Measurements from ENCODE around the gene SLC15A1. TPM values are rescaled to one million over a fixed set of nuclear protein-coding genes. Genes with fewer than 3 reads are reported as not detected.

SLC15A1 gene
- total RNA-seq, 1 donor from 2014 or later, result not detected

GRCh38 chr13:98791611-98792010 is 39.1 kb upstream of the SLC15A1 start:
- Mint-ChIP-seq H3K9me3 (peaks cover 4% of the 10 kb centered on the region), H3K4me1 (ENCODE audit: low read depth) (no peaks in the 10 kb centered on the region), H3K4me3 (no peak overlapping the region), H3K36me3 (ENCODE audit: low read depth) (peaks cover 31% of the 10 kb centered on the region), H3K27ac (no peak overlapping the region), H3K27me3 (ENCODE audit: insufficient read depth) (peaks cover 9% of the 10 kb centered on the region)
- no peak for DNase-seq (ENCODE audit: low spot score)
- intact Hi-C loops (cut with micrococcal nuclease), result no loop called here

GRCh38 chr13:98787996-98788395 is 35.5 kb upstream of the SLC15A1 start:
- peaks cover 4% of the 10 kb centered on the region for H3K9me3 Mint-ChIP-seq
- H3K4me3 Mint-ChIP-seq, result no peak overlapping the region
- H3K4me1 Mint-ChIP-seq (ENCODE audit: low read depth), result no peaks in the 10 kb centered on the region
- no peak for DNase-seq (ENCODE audit: low spot score)
- intact Hi-C loops (cut with micrococcal nuclease), result no loop called here
- H3K36me3 Mint-ChIP-seq (ENCODE audit: low read depth), result peaks cover 11% of the 10 kb centered on the region
- no peak overlapping the region for H3K27ac Mint-ChIP-seq
- peaks cover 11% of the 10 kb centered on the region for H3K27me3 Mint-ChIP-seq (ENCODE audit: insufficient read depth)

- Mint-ChIP-seq H3K4me3 (no peak overlapping the region), H3K36me3 (ENCODE audit: low read depth) (peaks cover 4% of the 10 kb centered on the region), H3K27me3 (ENCODE audit: insufficient read depth) (peaks cover 11% of the 10 kb centered on the region), H3K4me1 (ENCODE audit: low read depth) (no peaks in the 10 kb centered on the region), H3K27ac (no peak overlapping the region), H3K9me3 (no peaks in the 10 kb centered on the region)
- intact Hi-C loops (cut with micrococcal nuclease), result no loop called here
- DNase-seq (ENCODE audit: low spot score), result no peak
Measured at GRCh38 chr13:98787173-98787572, 34.7 kb upstream of the SLC15A1 start.

- H3K27me3 Mint-ChIP-seq (ENCODE audit: insufficient read depth), result peaks cover 13% of the 10 kb centered on the region
- no peaks in the 10 kb centered on the region for H3K36me3 Mint-ChIP-seq (ENCODE audit: low read depth)
- no peak overlapping the region for H3K4me3 Mint-ChIP-seq
- intact Hi-C loops (cut with micrococcal nuclease), result no loop called here
- no peaks in the 10 kb centered on the region for H3K9me3 Mint-ChIP-seq
- no peak for DNase-seq (ENCODE audit: low spot score)
- no peak overlapping the region for H3K27ac Mint-ChIP-seq
- H3K4me1 Mint-ChIP-seq (ENCODE audit: low read depth), result no peaks in the 10 kb centered on the region
Measured at GRCh38 chr13:98786023-98786422, 33.6 kb upstream of the SLC15A1 start.

GRCh38 chr13:98785405-98785804 is 32.9 kb upstream of the SLC15A1 start:
- Mint-ChIP-seq H3K4me1 (ENCODE audit: low read depth) (no peaks in the 10 kb centered on the region), H3K4me3 (no peak overlapping the region), H3K36me3 (ENCODE audit: low read depth) (no peaks in the 10 kb centered on the region), H3K27me3 (ENCODE audit: insufficient read depth) (peaks cover 13% of the 10 kb centered on the region), H3K27ac (no peak overlapping the region), H3K9me3 (no peaks in the 10 kb centered on the region)
- DNase-seq (ENCODE audit: low spot score), result no peak
- intact Hi-C loops (cut with micrococcal nuclease), result no loop called here

- Mint-ChIP-seq H3K4me3 (no peak overlapping the region), H3K27me3 (ENCODE audit: insufficient read depth) (peaks cover 13% of the 10 kb centered on the region), H3K9me3 (no peaks in the 10 kb centered on the region), H3K36me3 (ENCODE audit: low read depth) (no peaks in the 10 kb centered on the region), H3K4me1 (ENCODE audit: low read depth) (no peaks in the 10 kb centered on the region), H3K27ac (no peak overlapping the region)
- no peak for DNase-seq (ENCODE audit: low spot score)
- intact Hi-C loops (cut with micrococcal nuclease), result no loop called here
Measured at GRCh38 chr13:98784666-98785065, 32.2 kb upstream of the SLC15A1 start.

GRCh38 chr13:98783856-98784478 is 31.5 kb upstream of the SLC15A1 start:
- intact Hi-C loops (cut with micrococcal nuclease), result no loop called here
- no peaks in the 10 kb centered on the region for H3K9me3 Mint-ChIP-seq
- no peaks in the 10 kb centered on the region for H3K36me3 Mint-ChIP-seq (ENCODE audit: low read depth)
- H3K4me3 Mint-ChIP-seq, result no peak overlapping the region
- H3K27me3 Mint-ChIP-seq (ENCODE audit: insufficient read depth), result peaks cover 13% of the 10 kb centered on the region
- H3K27ac Mint-ChIP-seq, result no peak overlapping the region
- no peak for DNase-seq (ENCODE audit: low spot score)
- H3K4me1 Mint-ChIP-seq (ENCODE audit: low read depth), result no peaks in the 10 kb centered on the region

GRCh38 chr13:98782654-98783053 is 30.2 kb upstream of the SLC15A1 start:
- intact Hi-C loops (cut with micrococcal nuclease), result no loop called here
- Mint-ChIP-seq H3K27ac (no peak overlapping the region), H3K27me3 (ENCODE audit: insufficient read depth) (peaks cover 9% of the 10 kb centered on the region), H3K9me3 (no peaks in the 10 kb centered on the region), H3K4me1 (ENCODE audit: low read depth) (no peaks in the 10 kb centered on the region), H3K4me3 (no peak overlapping the region), H3K36me3 (ENCODE audit: low read depth) (no peaks in the 10 kb centered on the region)
- no peak for DNase-seq (ENCODE audit: low spot score)

GRCh38 chr13:98781905-98782304 is 29.4 kb upstream of the SLC15A1 start:
- H3K9me3 Mint-ChIP-seq, result no peaks in the 10 kb centered on the region
- no peaks in the 10 kb centered on the region for H3K4me1 Mint-ChIP-seq (ENCODE audit: low read depth)
- no peak overlapping the region for H3K27ac Mint-ChIP-seq

GRCh38 chr13:98781470-98781869 is 29.0 kb upstream of the SLC15A1 start:
- H3K27ac Mint-ChIP-seq, result no peak overlapping the region
- no peak for DNase-seq (ENCODE audit: low spot score)
- no peaks in the 10 kb centered on the region for H3K4me1 Mint-ChIP-seq (ENCODE audit: low read depth)
- peaks cover 2% of the 10 kb centered on the region for H3K27me3 Mint-ChIP-seq (ENCODE audit: insufficient read depth)
- no peak overlapping the region for H3K4me3 Mint-ChIP-seq
- H3K9me3 Mint-ChIP-seq, result no peaks in the 10 kb centered on the region
- intact Hi-C loops (cut with micrococcal nuclease), result no loop called here
- no peaks in the 10 kb centered on the region for H3K36me3 Mint-ChIP-seq (ENCODE audit: low read depth)

More at GRCh38 chr13:98781905-98782304, 29.4 kb upstream of the SLC15A1 start:
- DNase-seq (ENCODE audit: low spot score), result no peak
- Mint-ChIP-seq H3K36me3 (ENCODE audit: low read depth) (no peaks in the 10 kb centered on the region), H3K27me3 (ENCODE audit: insufficient read depth) (peaks cover 7% of the 10 kb centered on the region), H3K4me3 (no peak overlapping the region)
- intact Hi-C loops (cut with micrococcal nuclease), result no loop called here

GRCh38 chr13:98781045-98781444 is 28.6 kb upstream of the SLC15A1 start:
- intact Hi-C loops (cut with micrococcal nuclease), result no loop called here
- no peaks in the 10 kb centered on the region for H3K4me1 Mint-ChIP-seq (ENCODE audit: low read depth)
- peaks cover 2% of the 10 kb centered on the region for H3K27me3 Mint-ChIP-seq (ENCODE audit: insufficient read depth)
- no peak overlapping the region for H3K4me3 Mint-ChIP-seq
- H3K9me3 Mint-ChIP-seq, result no peaks in the 10 kb centered on the region
- H3K27ac Mint-ChIP-seq, result no peak overlapping the region
- H3K36me3 Mint-ChIP-seq (ENCODE audit: low read depth), result no peaks in the 10 kb centered on the region
- DNase-seq (ENCODE audit: low spot score), result no peak

- H3K4me3 Mint-ChIP-seq, result no peak overlapping the region
- intact Hi-C loops (cut with micrococcal nuclease), result no loop called here
- H3K36me3 Mint-ChIP-seq (ENCODE audit: low read depth), result no peaks in the 10 kb centered on the region
- no peak overlapping the region for H3K27ac Mint-ChIP-seq
- H3K27me3 Mint-ChIP-seq (ENCODE audit: insufficient read depth), result peaks cover 2% of the 10 kb centered on the region
- H3K4me1 Mint-ChIP-seq (ENCODE audit: low read depth), result no peaks in the 10 kb centered on the region
- no peaks in the 10 kb centered on the region for H3K9me3 Mint-ChIP-seq
- no peak for DNase-seq (ENCODE audit: low spot score)
Measured at GRCh38 chr13:98780451-98780850, 28.0 kb upstream of the SLC15A1 start.

GRCh38 chr13:98779695-98780094 is 27.2 kb upstream of the SLC15A1 start:
- H3K36me3 Mint-ChIP-seq (ENCODE audit: low read depth), result no peaks in the 10 kb centered on the region
- intact Hi-C loops (cut with micrococcal nuclease), result no loop called here
- peaks cover 2% of the 10 kb centered on the region for H3K27me3 Mint-ChIP-seq (ENCODE audit: insufficient read depth)
- no peak for DNase-seq (ENCODE audit: low spot score)
- H3K4me1 Mint-ChIP-seq (ENCODE audit: low read depth), result no peaks in the 10 kb centered on the region
- H3K9me3 Mint-ChIP-seq, result no peaks in the 10 kb centered on the region
- H3K27ac Mint-ChIP-seq, result no peak overlapping the region
- no peak overlapping the region for H3K4me3 Mint-ChIP-seq

GRCh38 chr13:98778749-98779148 is 26.3 kb upstream of the SLC15A1 start:
- no peak for DNase-seq (ENCODE audit: low spot score)
- Mint-ChIP-seq H3K4me3 (no peak overlapping the region), H3K4me1 (ENCODE audit: low read depth) (no peaks in the 10 kb centered on the region), H3K27ac (no peak overlapping the region), H3K9me3 (no peaks in the 10 kb centered on the region), H3K36me3 (ENCODE audit: low read depth) (no peaks in the 10 kb centered on the region), H3K27me3 (ENCODE audit: insufficient read depth) (peaks cover 2% of the 10 kb centered on the region)
- intact Hi-C loops (cut with micrococcal nuclease), result no loop called here
